DMS153 treated with DMSO at 0.1 percent for 48 hours (cell line): ENCODE results near the gene POLR3H.
"Not testable (repeated sequence)": the region's sequence is repeated elsewhere in the genome, so short reads cannot be mapped to it uniquely, and the experiment has no call there.

Source experiments
- DNase-seq: peaks from one replicate; lab custom pipeline; 2025; ENCODE audit not compliant: unreplicated experiment; lab: John Stamatoyannopoulos, UW

The POLR3H gene

DNA sequence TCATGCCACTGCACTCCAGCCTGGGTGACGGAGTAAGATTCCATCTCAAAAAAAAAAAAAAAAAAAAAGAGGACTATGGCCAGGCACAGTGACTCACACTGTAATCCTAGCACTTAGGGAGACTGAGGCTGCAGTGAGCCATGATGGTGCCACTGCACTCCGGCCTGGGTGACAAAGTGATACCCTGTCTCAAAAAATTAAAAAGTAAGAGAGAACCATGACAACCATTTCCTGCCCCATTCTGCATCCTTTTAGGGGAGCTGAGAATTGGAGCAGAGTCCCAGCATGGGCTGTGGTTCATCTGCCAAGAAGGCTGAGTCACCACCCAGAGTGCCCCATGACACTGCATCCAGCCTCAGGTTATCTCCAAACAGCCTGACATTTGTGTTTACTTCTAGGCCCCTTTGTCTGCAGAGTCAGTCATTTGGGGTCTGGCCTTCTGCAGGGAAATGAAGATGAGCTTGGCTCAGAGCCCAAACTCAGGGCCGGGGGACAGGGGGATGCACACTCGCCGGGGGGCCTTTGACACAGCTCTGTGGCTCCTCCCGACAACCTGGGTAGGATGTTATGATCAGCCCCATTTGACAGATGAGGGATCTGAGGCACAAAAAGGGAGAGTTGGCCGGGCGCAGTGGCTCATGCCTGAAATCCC lies 21.3 kb upstream of the POLR3H start:
- no peak for DNase-seq

DNA sequence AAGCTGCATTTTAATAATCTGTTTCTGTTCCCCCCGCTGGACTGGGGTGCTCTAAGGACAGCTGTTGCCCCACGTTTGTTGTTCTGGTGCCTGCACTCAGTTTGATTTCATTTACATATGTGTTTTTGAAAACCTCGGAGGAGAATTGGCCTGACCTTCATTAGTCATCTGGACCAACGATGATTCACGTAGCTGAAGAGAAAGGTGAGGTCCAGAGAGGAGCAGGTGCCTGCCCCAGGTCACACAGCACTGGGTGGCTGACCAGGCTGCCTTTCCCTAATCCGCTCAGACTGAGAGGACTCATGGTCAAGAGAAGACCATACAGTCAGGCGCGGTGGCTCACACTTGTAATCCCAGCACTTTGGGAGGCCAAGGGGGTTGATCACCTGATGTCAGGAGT lies 20.3 kb upstream of the POLR3H start:
- no peak for DNase-seq

DNA sequence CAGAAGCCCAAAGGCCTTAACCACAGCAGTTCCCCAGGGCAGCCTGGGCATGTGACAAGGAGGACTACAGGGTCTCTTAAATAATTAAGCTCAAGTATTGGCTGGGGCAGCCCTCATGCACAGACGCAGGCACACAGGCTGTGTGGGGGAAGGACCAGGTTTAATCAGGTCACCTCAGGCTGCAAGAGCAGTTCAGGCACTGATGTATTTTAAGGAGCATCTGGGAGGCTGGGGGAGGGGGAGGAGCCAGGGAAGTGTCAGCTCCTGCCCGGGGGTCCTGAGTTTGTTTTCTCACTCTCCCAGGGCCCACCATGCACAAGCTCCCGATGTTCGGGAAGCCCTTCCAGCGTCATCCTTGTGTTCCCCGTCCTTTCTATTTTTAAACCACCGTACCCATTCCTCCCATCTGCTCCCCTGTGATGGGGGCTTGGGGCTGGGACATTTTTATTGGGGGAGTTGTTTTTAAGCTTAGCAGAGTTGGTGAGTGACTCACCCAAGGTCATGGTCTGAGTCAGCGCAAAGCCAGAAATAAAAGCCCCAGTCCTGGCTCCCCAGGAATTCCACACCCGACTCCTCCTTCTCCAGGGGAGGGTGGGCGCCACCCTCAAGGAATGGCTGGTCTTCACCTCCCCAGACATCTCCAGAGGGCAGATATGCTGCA lies 18.9 kb upstream of the POLR3H start:
- no peak for DNase-seq

DNA sequence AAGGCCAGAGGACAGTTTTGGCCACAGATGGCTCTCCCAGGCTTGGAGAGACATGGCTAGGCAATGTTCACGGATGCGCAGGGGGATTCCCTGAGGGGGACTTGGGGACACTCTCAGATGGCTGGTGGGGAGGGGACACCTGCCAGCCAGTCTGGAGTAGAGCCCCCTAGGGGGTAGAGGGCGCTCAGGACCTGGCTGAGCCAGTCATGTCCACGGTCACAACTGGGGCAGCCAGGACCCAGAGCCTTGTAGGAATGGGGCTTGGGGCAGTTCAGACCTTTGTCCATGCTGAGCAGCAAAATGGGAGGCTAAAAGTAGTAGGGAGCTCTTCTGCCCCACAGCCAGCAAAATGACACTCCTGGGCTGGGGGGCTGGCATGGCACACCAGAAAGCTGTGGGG lies 18.2 kb upstream of the POLR3H start:
- DNase-seq: no peak

DNA sequence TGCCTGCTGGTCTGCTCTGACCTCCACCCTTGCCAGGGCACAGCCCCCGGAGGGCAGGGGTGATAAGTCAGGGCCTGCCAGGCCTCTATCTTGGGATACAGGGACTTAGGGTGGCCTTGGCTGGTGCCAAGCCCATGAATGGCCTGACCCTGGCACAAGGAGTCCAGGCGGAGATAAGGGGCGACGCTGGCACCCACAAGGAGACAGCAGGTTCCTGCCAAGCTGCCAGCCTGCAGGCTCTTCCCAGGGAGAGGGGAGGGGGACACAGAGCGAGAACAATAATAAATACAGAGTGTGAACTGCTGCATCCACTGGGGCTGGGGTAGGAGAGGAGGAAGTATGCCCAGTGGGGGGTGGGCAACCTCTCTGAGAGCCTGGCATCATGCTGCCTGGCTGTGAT lies 17.5 kb upstream of the POLR3H start:
- DNase-seq: no peak

DNA sequence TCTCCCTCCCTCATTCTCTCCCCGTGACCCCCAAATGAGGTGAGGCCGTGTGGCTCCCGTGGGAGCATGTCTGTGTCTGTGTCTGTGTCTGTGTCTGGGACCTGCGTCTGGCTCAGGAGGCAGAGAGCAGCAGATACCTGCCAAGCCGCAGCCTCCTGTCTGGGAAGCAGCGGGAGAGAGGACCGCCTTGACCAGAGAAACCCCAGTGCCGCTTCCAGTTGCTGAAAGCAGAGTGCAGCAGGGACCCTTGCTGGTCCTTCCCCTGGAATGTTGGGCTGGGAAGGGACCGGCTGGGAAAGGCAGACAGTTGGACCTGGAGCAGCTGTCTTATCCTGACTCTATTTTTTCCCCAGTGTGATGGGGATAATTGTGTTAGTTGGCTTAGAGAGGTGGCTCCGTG lies 17.1 kb upstream of the POLR3H start:
- DNase-seq: no peak

DNA sequence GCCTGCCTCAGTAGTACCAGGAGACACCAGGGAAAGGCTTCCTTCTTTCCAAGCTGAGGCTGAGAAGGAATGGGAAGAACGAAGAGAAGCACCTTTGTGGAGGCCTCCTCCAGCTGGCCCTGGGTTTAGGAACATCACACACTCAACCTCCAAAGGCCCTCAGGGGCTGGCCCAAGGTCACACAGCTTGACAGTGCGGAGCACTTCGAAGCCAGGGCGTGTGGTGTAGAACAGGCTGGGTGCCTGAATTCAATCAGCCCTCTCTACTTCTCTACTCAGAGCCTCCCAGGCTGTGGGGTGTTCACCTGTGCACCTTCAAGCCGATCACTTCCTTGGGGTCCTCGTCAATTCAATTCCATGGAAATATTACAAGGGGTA lies 15.8 kb upstream of the POLR3H start:
- DNase-seq: no peak

DNA sequence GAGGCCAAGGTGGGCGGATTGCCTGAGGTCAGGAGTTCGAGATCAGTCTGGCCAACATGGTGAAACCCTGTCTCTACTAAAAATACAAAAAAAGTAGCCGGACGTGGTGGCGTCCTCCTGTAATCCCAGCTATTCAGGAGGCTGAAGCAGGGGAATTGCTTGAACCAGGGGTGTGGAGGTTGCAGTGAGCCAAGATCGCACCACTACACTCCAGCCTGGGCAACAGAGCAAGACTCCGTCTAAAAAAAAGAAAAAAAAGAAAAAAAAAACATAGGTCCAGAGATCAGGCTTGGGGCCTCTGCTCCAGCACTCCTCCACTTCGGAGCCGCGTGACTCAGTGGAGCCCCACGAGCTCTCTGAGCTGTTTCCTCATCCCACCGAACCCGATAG lies 14.0 kb upstream of the POLR3H start:
- not testable (repeated sequence) for DNase-seq

DNA sequence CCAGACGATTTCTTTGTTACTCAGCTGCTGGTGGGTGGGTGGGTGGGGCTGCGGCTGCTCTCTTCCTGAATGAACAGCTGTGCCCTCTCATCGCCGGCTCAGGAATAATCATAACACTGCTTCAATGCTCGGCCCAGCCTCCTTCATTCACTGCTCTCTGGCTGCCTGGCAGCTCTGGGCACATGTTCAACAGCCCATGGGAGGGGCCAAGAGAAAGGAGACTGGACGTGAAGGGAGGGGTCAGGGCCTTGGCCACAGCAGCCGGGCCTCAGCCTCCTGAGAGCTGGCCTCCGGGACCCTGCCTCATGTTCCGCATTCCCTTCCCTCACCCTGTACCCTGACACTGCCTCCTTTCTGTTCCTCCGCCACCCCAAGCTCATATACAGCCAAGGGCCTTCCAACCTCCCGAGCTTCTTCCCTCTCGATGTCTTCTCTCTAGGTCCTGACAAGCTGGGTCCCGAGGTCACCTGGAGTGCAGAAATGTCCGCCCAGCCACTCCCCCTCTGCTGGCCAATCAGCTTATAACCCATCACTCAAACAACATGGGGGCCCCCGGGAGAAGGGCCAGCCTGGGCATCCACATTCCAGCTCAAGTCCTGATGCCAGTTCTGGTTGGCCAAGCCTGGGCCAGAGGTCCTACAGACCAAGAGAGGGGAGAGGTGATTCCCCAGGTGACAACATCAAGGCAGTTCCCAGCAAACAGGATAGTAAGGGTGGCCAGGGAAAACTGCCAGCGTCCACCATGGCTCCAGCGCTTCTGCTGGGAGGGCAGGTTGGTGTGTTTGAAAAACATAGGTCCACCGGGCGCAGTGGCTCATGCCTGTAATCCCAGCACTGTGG lies 13.4 kb upstream of the POLR3H start:
- DNase-seq: peak; percentile 7

DNA sequence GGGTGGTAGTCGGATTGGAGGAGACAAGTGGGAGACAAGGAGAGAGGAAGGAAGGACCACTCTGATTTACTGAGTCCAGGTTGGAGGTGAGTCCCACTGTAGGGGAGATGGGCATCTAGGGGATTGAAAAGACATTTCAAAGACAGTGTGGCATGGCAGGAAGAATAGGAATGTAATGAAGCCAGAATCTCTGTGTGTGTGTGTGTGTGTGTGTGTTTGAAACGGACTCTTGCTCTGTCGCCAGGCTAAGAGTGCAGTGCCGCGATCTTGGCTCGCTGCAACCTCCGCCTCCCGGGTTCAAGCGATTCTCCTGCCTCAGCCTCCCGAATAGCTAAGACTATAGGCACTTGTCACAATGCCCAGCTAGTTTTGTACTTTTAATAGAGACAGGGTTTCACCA lies 12.3 kb upstream of the POLR3H start:
- no peak for DNase-seq

DNA sequence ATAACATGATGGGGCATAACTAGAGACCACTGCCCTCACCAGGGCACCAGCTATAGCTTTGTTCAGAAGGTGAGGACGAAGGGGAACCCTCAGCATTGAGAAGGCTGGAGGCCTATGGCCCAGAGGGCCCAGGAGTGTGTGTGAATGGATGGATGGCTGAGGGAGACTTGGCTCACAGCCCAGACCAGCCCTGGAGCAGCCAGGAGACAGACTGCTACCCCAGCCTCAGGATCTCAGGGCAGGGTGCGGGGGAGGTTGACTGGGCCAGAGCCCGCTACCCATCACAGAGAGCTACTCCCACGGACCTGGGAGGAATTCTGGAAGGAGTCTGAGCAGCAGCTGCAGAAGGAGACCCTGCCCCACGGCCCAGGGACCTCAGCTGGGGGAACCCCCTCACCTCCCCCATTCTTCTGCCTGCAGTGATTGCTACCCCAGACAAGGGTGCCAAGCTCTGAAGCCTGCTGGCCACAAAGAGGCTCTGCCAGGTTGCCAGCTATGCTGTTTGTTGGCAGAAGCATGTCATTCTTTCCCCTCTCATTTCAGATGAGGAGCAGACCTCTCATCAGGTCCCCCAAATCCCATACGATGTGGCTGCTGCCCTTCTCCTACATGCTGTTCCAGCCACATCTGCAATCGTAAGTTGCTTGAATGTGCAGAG lies 11.2 kb upstream of the POLR3H start:
- no peak for DNase-seq

DNA sequence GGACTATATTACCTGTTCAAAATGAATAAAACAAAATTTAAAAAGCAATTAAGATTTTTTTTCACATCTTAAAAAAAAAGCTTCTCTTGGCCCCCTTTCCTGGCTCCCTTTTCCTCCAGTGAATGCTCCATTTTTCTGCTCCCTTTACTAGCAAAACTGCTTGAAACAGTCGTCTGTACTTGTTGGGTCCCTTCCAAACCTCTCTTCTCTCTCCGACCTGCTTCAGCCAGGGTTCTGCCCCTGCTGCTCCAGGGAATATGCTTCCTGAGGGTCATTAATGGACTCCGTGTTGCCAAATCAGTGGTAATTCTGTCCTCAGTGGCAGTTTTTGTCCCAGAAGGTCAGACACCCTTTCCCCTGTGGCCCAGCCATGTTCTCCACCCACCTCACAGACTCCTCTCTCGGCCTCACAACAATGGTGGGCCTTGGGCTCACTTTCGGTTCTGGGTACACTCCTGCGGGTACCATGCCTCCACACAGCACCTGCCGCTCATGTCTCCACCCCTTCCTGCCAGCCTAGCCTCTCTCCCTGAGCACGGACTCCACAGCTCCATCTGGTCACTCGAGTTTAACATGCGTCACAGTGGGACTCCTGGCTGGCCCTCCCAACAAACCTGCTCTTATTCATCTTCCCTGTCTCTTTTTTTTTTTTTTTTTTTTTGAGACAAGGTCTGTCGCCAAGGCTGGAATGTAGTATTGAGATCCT lies 7.8 kb upstream of the POLR3H start:
- no peak for DNase-seq

DNA sequence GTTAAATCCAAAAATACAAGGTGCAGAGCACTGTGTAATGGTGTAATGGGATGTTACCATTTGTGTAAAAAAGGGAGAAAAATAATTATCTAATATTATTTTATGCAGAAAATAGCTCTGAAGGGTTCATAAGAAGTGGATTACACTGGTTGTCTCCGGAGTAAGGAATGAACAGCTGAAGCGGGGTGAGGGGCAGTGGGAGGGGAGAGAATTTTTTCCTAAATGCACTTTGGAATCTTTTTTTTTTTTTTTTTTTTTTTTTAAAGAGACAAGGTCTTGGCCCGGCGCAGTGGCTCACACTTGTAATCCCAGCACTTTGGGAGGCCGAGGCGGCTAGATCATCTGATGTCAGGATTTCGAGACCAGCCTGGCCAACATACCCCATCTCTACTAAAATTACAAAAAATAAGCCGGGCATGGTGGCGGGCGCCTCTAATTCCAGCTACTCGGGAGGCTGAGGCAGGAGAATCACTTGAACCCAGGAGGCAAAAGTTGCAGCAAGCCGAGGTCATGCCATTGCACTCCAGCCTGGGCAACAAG lies 6.8 kb upstream of the POLR3H start:
- no peak for DNase-seq

DNA sequence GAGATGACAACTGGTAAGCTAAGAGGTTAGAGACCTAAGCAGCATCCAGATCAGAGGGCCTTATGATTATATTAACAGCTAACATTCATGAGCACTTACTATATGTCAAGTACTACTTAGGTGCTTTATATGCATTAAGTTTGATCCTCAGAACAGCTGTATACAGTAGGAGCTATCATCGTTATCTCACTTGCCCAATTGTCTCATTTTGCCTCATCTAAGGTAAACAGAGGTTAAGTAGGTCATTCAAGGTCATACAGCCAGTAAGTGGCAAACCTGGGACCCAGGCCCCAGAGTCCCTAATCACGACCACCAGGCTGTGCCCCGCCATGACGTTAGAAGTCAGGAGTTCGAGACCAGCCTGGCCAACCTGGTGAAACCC lies 4.6 kb upstream of the POLR3H start:
- DNase-seq: no peak

DNA sequence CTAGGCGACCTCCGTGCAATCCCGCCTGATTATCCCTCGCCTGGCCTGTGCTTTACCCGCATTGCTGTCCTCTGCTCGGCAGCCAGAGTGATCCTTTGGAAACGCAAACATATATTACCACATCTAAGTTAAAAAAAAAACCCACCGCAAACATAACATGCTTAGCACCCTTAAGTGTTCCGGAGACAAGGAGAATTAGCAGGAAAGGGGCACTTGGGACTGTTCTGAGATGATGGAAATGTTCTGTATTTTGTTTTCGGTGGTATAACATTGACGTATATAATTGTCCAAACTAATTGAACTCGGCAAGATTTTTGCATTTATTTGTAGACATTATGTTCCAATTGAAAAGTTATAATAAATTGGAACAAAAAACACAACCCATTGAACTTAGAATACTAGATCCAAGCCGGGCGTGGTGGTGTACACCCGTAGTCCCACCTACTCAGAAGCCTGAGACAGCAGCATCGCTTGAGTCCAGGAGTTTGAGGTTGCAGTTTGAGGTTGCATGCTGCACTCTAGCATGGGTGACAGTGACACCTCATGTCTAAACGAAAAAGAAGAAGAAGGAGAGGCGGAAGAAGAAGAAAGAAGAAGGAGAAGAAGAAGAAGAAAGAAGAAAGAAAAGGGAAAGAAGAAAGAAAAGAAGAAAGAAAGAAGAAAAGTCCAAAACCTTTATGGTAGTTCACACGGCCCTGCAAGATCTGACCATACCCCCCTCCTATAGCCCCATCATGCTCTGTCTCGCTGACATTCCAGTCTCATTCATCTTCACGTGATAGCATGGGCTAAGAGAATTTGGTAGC lies 604 bp upstream of the POLR3H start:
- DNase-seq: peak; percentile 29

DNA sequence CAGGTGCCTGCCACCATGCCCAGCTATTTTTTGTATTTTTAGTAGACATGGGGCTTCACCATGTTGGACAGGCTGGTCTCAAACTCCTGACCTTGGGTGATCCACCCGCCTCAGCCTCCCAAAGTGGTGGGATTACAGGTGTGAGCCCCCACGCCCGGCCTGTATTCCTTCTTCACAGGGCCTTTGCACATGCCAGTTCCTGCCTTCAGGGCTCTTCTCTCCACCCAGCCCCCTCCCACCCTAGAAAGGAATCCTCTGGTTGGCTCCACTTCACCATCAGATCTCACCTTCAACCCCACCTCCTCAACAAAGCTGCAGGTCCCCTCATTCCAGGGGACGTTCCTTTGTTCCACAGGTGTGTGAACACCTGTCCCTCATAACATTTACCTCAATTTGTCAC lies 2.0 kb downstream of the POLR3H start:
- no peak for DNase-seq

DNA sequence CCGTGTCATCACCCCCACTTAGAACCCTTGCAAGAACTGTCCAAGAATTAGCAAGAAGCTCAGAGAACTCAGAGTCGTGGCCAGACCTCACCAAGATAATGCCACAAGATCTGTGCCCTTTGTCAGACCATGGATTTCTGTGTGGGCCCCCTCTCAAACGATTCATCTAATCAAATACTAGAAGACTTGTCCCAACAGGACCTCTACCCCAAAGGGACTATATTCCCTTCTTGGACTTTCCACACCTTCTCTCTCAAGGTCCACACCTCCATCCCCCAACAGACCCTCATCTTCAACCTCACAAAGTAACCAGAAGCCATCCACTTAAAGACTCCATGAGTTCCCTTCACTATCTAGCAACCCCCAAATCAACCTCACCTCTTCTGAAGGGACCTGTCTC lies 2.8 kb downstream of the POLR3H start:
- DNase-seq: no peak

DNA sequence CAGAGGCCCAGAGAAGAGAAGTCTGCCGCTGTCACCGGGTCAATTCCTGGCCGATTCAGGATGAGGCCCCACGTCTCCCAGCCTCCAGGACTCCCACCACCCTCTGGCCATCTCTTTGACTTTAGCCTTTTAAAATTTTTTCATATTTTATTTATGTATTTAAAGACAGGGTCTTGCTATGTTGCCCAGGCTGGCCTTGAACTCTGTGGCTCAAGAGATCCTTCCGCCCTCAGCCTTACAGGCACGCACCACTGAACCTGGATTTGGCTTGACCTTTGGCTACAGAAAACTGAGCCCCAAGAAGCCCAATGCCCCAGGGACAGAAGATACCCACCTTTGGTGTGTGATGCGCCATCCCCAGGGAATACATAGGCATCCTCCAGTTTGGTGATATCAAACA lies 3.9 kb downstream of the POLR3H start:
- DNase-seq: no peak

DNA sequence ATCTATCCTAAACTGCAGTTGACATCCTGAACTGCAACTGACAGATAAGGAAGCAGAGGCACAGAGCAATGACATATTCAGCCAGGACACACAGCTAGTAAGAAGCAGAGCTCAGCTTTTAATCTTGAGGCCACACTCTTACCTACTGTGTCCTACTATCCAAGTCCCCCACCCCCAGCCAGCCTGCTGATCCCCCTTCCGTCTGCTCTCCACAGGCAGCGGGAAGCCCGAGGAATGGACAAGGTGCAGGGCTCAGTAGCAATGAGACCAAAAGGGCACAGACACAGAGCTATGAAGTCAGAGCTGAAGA lies 4.3 kb downstream of the POLR3H start:
- no peak for DNase-seq
